Measurements from ENCODE around the gene GPR3.
"Not testable (repeated sequence)": the region's sequence is repeated elsewhere in the genome, so short reads cannot be mapped to it uniquely, and the experiment has no call there.

GPR3 gene

GRCh38 chr1:27380224-27380623, 12.2 kb upstream of the GPR3 start:
- no peak for DNase-seq

- DNase-seq, result no peak
Measured at GRCh38 chr1:27380766-27381733, 11.4 kb upstream of the GPR3 start.

GRCh38 chr1:27381969-27382762, 10.3 kb upstream of the GPR3 start:
- no peak for DNase-seq

GRCh38 chr1:27383039-27383605, 9.3 kb upstream of the GPR3 start, which contains the start of gene CD164L2:
Gene CD164L2 (minus strand): TSS chr1:27383333. CDS start chr1:27383239, 94 bp downstream.
- DNase-seq, result no peak

- DNase-seq, result no peak
Measured at GRCh38 chr1:27383661-27384060, 8.8 kb upstream of the GPR3 start.

GRCh38 chr1:27384797-27385196, 7.6 kb upstream of the GPR3 start:
- not testable (repeated sequence) for DNase-seq

- no peak for DNase-seq
Measured at GRCh38 chr1:27388337-27389005, 4.0 kb upstream of the GPR3 start.

- DNase-seq, result no peak
Measured at GRCh38 chr1:27391511-27392095, 819 bp upstream of the GPR3 start.

- no peak for DNase-seq
Measured at GRCh38 chr1:27392778-27393635, 585 bp downstream of the GPR3 start.

GRCh38 chr1:27393641-27394281, 1.3 kb downstream of the GPR3 start:
- no peak for DNase-seq

GRCh38 chr1:27394282-27394658, 1.8 kb downstream of the GPR3 start:
- DNase-seq, result no peak

- no peak for DNase-seq
Measured at GRCh38 chr1:27394925-27395324, 2.5 kb downstream of the GPR3 start.

GRCh38 chr1:27395441-27396195, 3.2 kb downstream of the GPR3 start:
- DNase-seq, result no peak

- DNase-seq, result no peak
Measured at GRCh38 chr1:27397110-27397509, 4.7 kb downstream of the GPR3 start.

- no peak for DNase-seq
Measured at GRCh38 chr1:27397749-27398148, 5.3 kb downstream of the GPR3 start.

- no peak for DNase-seq
Measured at GRCh38 chr1:27398405-27399149, 6.2 kb downstream of the GPR3 start.

- no peak for DNase-seq
Measured at GRCh38 chr1:27399251-27400025, 7.0 kb downstream of the GPR3 start.
